Measurements from ENCODE around the gene FAM240A.

DNA sequence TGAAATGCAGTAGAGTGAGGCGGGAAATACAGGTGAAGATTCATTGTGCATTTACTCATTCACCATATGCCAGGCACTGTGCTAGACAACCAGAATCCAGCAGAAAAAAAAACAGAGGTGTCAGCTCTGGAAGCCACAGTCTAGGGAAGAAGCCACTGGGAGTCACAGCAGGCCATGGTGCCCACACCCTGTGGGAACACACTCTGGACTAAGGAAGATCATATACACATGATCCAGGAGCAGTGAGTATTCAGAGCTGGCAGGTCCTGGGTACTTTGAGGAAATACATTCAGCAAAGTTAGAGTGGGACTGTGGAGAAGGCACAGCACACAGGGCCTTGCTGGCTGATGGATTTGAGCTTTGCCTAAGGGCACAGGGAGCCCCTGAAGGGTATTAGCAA, 14.8 kb downstream of the FAM240A start:
- TF ChIP-seq REST (IDR thresholded peaks at IDR 0.05) (no peak), TAF1 (conservative IDR thresholded peaks at IDR 0.05) (no peak), NR2F2 (IDR thresholded peaks at IDR 0.05) (no peak), ATF3 (IDR thresholded peaks at IDR 0.05) (no peak), YY1 (IDR thresholded peaks at IDR 0.05) (no peak), GABPA (IDR thresholded peaks at IDR 0.05 in 1 of 2, conservative IDR thresholded peaks at IDR 0.05 in 1 of 2) (no peak), FOXA2 (IDR thresholded peaks at IDR 0.05) (no peak), RXRA (IDR thresholded peaks at IDR 0.05) (no peak), MAX (IDR thresholded peaks at IDR 0.05) (no peak), EGR1 (IDR thresholded peaks at IDR 0.05; ENCODE audit: low read depth in 2 of 2) (no peak), JUND (IDR thresholded peaks at IDR 0.05) (no peak)
- TF ChIP-seq, protein P1, sequence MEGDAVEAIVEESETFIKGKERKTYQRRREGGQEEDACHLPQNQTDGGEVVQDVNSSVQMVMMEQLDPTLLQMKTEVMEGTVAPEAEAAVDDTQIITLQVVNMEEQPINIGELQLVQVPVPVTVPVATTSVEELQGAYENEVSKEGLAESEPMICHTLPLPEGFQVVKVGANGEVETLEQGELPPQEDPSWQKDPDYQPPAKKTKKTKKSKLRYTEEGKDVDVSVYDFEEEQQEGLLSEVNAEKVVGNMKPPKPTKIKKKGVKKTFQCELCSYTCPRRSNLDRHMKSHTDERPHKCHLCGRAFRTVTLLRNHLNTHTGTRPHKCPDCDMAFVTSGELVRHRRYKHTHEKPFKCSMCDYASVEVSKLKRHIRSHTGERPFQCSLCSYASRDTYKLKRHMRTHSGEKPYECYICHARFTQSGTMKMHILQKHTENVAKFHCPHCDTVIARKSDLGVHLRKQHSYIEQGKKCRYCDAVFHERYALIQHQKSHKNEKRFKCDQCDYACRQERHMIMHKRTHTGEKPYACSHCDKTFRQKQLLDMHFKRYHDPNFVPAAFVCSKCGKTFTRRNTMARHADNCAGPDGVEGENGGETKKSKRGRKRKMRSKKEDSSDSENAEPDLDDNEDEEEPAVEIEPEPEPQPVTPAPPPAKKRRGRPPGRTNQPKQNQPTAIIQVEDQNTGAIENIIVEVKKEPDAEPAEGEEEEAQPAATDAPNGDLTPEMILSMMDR (IDR thresholded peaks at IDR 0.05; ENCODE audit: low read depth, low read length, missing input control): no peak
